PC-9 (cell line): ENCODE data around the gene TRAF1. TPM values are rescaled to one million over a fixed set of nuclear protein-coding genes. Genes with fewer than 3 reads are reported as not detected.

Source experiments
- BruUV-seq: library from RNA; stranded (reverse); fragments of 400-500 nt; replicated peaks from 2 replicates; lab custom pipeline; 2021; lab: Mats Ljungman, UMichigan
- CTCF ChIA-PET: fragments of 300-600 bp; sonication (Branson Sonifier 250); formaldehyde crosslinking; loops from one replicate; lab custom pipeline; 2022; ENCODE audit warnings: antibody characterized with exemption; lab: Charles Lee
- POLR2A ChIA-PET: fragments of 300-600 bp; sonication (Branson Sonifier 250); formaldehyde crosslinking; loops from one replicate; lab custom pipeline; 2022; ENCODE audit warnings: antibody characterized with exemption; ENCODE audit not compliant: unreplicated experiment; lab: Charles Lee
- DNase-seq, 2 experiments: peaks; one replicate each; pipeline versions ENCODE4 v3.0.0 to v3.0.0-alpha.2; 2015 to 2022; ENCODE audit warnings: mixed read lengths in 1 of 2
- H2AFZ ChIP-seq: fragments of 200-600 bp; sonication (generic); 2 replicates; pipeline ENCODE4 v1.8.1; 2017; ENCODE audit warnings: antibody characterized with exemption
- H3F3A ChIP-seq: fragments of 200-600 bp; sonication (generic); 2 replicates; pipeline ENCODE4 v1.8.1; 2017; ENCODE audit warnings: antibody characterized with exemption, mild to moderate bottlenecking, low read depth; ENCODE audit not compliant: insufficient read depth
- H3K27ac ChIP-seq: fragments of 200-600 bp; sonication (generic); 2 replicates; pipeline ENCODE4 v1.6.1; 2016; ENCODE audit warnings: mixed run types
- H3K27me3 ChIP-seq: fragments of 200-600 bp; sonication (generic); 2 replicates; pipeline ENCODE4 v1.6.1; 2016; ENCODE audit warnings: low read depth, mixed run types; ENCODE audit not compliant: insufficient read depth
- H3K36me3 ChIP-seq: fragments of 200-600 bp; sonication (generic); 2 replicates; pipeline ENCODE4 v1.6.1; 2016; ENCODE audit warnings: low read depth, mixed run types
- H3K4me1 ChIP-seq: fragments of 200-600 bp; sonication (generic); replicated peaks from 2 replicates; pipeline ENCODE4 v1.6.1; 2016; ENCODE audit warnings: mixed run types; ENCODE audit not compliant: insufficient read depth
- H3K4me2 ChIP-seq: fragments of 200-600 bp; sonication (generic); 2 replicates; pipeline ENCODE4 v1.6.1; 2017; ENCODE audit warnings: mixed run types
- H3K4me3 ChIP-seq: fragments of 200-600 bp; sonication (generic); 2 replicates; pipeline ENCODE4 v1.6.1; 2016; ENCODE audit warnings: mixed run types
- H3K79me2 ChIP-seq: fragments of 200-600 bp; sonication (generic); 2 replicates; pipeline ENCODE4 v1.6.1; 2017; ENCODE audit warnings: low read depth, mixed run types
- H3K9me2 ChIP-seq: fragments of 200-600 bp; sonication (generic); 2 replicates; pipeline ENCODE4 v1.8.1; 2017; ENCODE audit warnings: mild to moderate bottlenecking; ENCODE audit not compliant: insufficient read depth
- H3K9me3 ChIP-seq: fragments of 200-600 bp; sonication (generic); 2 replicates; pipeline ENCODE4 v1.8.1; 2016; ENCODE audit warnings: low read depth; ENCODE audit not compliant: insufficient read depth
- H4K20me1 ChIP-seq: fragments of 200-600 bp; sonication (generic); 2 replicates; pipeline ENCODE4 v1.8.1; 2017; ENCODE audit not compliant: insufficient read depth
- CTCF ChIP-seq: fragments of 200-600 bp; sonication (generic); conservative IDR thresholded peaks from 2 replicates; pipeline ENCODE4 v1.6.1; 2017; ENCODE audit warnings: mixed run types, antibody characterized with exemption, mild to moderate bottlenecking, moderate library complexity
- EZH2 ChIP-seq: fragments of 200-600 bp; sonication (generic); IDR thresholded peaks from 2 replicates; pipeline ENCODE4 v1.8.0; 2017; ENCODE audit warnings: antibody characterized with exemption, low read depth
- intact Hi-C: fragments of 100-400 bp; cut with micrococcal nuclease; formaldehyde crosslinking; loops from one replicate; pipeline ENCODE4 v1.10.0; 2022; ENCODE audit not compliant: unreplicated experiment
- total RNA-seq: library from RNA; stranded (reverse); gene quantifications from 2 replicates; pipeline ENCODE4 v1.2.3, GENCODE V29; 2021

TRAF1 gene
- total RNA-seq, 1 experiment from 2014 or later: 2.7 TPM

GRCh38 chr9:120860083-120860482 lies 66.5 kb downstream of the TRAF1 start:
- BruUV-seq: no TSS peak
- Histone ChIP-seq H3K79me2 (no peaks in the 10 kb centered on the region), H3K4me1 (no peaks in the 10 kb centered on the region), H2AFZ (no peak overlapping the region), H3K9me2 (no peaks in the 10 kb centered on the region), H4K20me1 (no peaks in the 10 kb centered on the region), H3K27ac (no peak overlapping the region), H3F3A (peaks cover 5% of the 10 kb centered on the region; the same call in 1 of the 2 replicates), H3K27me3 (no peaks in the 10 kb centered on the region), H3K4me3 (no peak overlapping the region), H3K4me2 (no peak overlapping the region), H3K36me3 (no peaks in the 10 kb centered on the region), H3K9me3 (no peaks in the 10 kb centered on the region)
- ChIA-PET POLR2A (interaction anchor here (0.6 kb wide), 1 partner anchor 812 kb away, joined by 4 read pairs; no protein-coding TSS in a partner anchor), CTCF (no interaction called here)
- DNase-seq: no peak
- intact Hi-C loops: no loop called here
- TF ChIP-seq CTCF (no peak), EZH2 (no peak)

GRCh38 chr9:120859361-120859760 lies 67.2 kb downstream of the TRAF1 start:
- no peaks in the 10 kb centered on the region for H4K20me1 ChIP-seq
- H3F3A ChIP-seq: peaks cover 5% of the 10 kb centered on the region; the same call in 1 of the 2 replicates
- CTCF ChIA-PET: no interaction called here
- H2AFZ ChIP-seq: no peak overlapping the region
- no peaks in the 10 kb centered on the region for H3K9me3 ChIP-seq
- H3K36me3 ChIP-seq: no peaks in the 10 kb centered on the region
- POLR2A ChIA-PET: no interaction called here
- DNase-seq: no peak
- BruUV-seq: no TSS peak
- no peaks in the 10 kb centered on the region for H3K9me2 ChIP-seq
- H3K27me3 ChIP-seq: no peaks in the 10 kb centered on the region
- H3K27ac ChIP-seq: no peak overlapping the region
- intact Hi-C loops: no loop called here
- no peaks in the 10 kb centered on the region for H3K79me2 ChIP-seq
- no peak overlapping the region for H3K4me2 ChIP-seq
- no peaks in the 10 kb centered on the region for H3K4me1 ChIP-seq
- TF ChIP-seq CTCF (no peak), EZH2 (no peak)
- no peak overlapping the region for H3K4me3 ChIP-seq

GRCh38 chr9:120857902-120858301 lies 68.7 kb downstream of the TRAF1 start:
- Histone ChIP-seq H3K4me3 (no peak overlapping the region), H3K9me2 (no peaks in the 10 kb centered on the region), H3K27ac (no peak overlapping the region), H3K36me3 (0 out of 2 replicates have a peak, but pooled peaks cover 1% of the 10 kb centered on the region), H3F3A (peaks cover 5% of the 10 kb centered on the region; the same call in 1 of the 2 replicates), H3K4me1 (no peaks in the 10 kb centered on the region), H3K4me2 (no peak overlapping the region), H4K20me1 (no peaks in the 10 kb centered on the region), H3K27me3 (no peaks in the 10 kb centered on the region), H2AFZ (no peak overlapping the region), H3K79me2 (no peaks in the 10 kb centered on the region), H3K9me3 (no peaks in the 10 kb centered on the region)
- POLR2A ChIA-PET: no interaction called here
- intact Hi-C loops: no loop called here
- BruUV-seq: no TSS peak
- no peak for TF ChIP-seq CTCF
- no peak for TF ChIP-seq EZH2
- no peak for DNase-seq
- CTCF ChIA-PET: no interaction called here
